A549 treated with AZD9567 at 1 μM for 4 hours (cell line): ENCODE measurements around the gene OR2A14. TPM values are rescaled to one million over a fixed set of nuclear protein-coding genes. Genes with fewer than 3 reads are reported as not detected.

ENCODE experiments used
- total RNA-seq: library from RNA; stranded (reverse); fragments of 200-300 nt; extraction: Qiagen RNA extraction; gene quantifications from 5 replicates; pipeline ENCODE4 v1.2.3, GENCODE V29; 2022; ENCODE audit not compliant: insufficient read depth

The OR2A14 gene, protein sequence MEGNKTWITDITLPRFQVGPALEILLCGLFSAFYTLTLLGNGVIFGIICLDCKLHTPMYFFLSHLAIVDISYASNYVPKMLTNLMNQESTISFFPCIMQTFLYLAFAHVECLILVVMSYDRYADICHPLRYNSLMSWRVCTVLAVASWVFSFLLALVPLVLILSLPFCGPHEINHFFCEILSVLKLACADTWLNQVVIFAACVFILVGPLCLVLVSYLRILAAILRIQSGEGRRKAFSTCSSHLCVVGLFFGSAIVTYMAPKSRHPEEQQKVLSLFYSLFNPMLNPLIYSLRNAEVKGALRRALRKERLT
- not detected in 5 replicates for total RNA-seq

DNA sequence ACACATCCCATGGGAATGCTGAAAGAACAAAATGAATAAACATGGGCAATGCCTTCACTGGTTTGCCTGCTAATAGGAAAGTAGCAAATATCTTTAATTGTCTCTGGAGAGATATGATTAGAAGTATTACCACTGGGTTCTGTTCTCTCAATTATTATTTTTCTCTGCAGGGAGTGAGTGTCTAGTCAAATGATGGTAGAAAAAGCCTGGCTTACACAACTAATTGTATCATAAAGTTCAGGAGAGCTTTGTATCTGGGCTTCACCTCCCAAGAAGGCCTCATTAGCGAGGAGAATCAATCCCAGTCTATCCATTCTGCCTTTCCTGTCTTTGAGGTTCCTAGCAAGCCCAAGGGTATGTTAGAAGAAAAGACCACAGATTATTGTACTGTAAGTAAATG is at the start of gene OR2A14:
TSS of gene OR2A14 (plus strand) at position 301 of the 400 bp plus-strand sequence. CDS start 5,937 bp downstream, outside the sequence.

DNA sequence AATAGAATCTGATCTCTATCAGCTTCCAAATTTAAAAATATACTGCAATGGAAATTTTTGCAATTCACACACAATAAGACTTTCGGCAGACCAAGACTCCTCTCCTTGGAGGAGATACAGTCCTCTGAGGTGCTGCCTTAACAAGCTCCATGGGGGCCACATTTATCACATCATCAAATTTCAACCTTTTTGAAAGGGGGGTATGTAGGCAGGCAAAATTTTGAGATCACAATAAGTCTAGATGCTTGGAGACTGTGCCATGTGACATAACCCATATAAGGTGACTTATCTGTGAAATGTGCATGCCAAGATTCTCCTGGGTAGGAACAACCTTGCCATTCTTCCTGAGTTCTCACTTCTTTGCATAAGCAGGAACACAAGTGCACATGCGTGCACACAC is 37.0 kb upstream of the OR2A14 start, which contains the start of gene OR2A12:
TSS of gene OR2A12 (plus strand) at position 301 of the 400 bp plus-strand sequence. CDS start 8,830 bp downstream, outside the sequence.

DNA sequence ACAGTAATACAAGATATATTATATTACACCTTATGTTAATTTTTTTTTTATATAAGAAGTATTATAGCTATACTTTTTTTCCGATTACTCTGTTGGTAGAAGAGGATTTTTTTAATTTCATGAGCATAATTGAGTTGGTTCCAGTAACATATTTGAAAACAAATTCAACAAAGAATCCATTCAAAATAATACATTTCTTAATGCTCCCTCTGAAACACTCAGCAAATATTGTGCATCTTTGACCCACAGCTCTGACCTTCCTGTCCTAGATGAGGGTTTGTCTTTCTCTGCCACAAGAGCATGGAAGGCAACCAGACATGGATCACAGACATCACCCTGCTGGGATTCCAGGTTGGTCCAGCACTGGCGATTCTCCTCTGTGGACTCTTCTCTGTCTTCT is 13.7 kb upstream of the OR2A14 start, which contains the start of gene OR2A2:
TSS of gene OR2A2 (plus strand) at position 301 of the 400 bp plus-strand sequence. CDS start at position 301, 0 bp downstream.

Other genes starting within 250 kb of the OR2A14 start
- gene TCAF1, start 221.0 kb upstream of the OR2A14 start, total RNA-seq: 16.8 to 24.3 TPM (median 21.4 TPM) in 5 replicates
- gene OR2F2, start 187.9 kb upstream of the OR2A14 start, total RNA-seq: not detected in 5 replicates
- gene OR2F1, start 168.3 kb upstream of the OR2A14 start, total RNA-seq: not detected in 5 replicates
- not detected in 5 replicates for gene OR6B1, start 122.9 kb upstream of the OR2A14 start, total RNA-seq
- gene OR2A5, start 74.2 kb upstream of the OR2A14 start, total RNA-seq: not detected in 5 replicates
- gene OR2A25, start 53.4 kb upstream of the OR2A14 start, total RNA-seq: not detected in 5 replicates
- gene OR2A12, start 36.9 kb upstream of the OR2A14 start, total RNA-seq: not detected in 5 replicates
- not detected in 5 replicates for gene OR2A2, start 13.6 kb upstream of the OR2A14 start, total RNA-seq
- 0.02 to 0.03 TPM in 2 of 5 replicates, not detected in the others for gene CTAGE4, start 60.3 kb downstream of the OR2A14 start, total RNA-seq
- 0.27 to 0.53 TPM (median 0.39 TPM) in 4 of 5 replicates, not detected in the other for gene ARHGEF35, start 72.7 kb downstream of the OR2A14 start, total RNA-seq
- gene OR2A42, start 116.4 kb downstream of the OR2A14 start, total RNA-seq: not detected in 5 replicates
- not detected in 5 replicates for gene OR2A7, start 141.6 kb downstream of the OR2A14 start, total RNA-seq
- 0.02 TPM in 1 of 5 replicates, not detected in the others for gene CTAGE8, start 146.1 kb downstream of the OR2A14 start, total RNA-seq
- not detected in 5 replicates for gene OR2A1, start 189.2 kb downstream of the OR2A14 start, total RNA-seq
- 2.1 to 3.5 TPM (median 2.2 TPM) in 5 replicates for gene ARHGEF5, start 232.2 kb downstream of the OR2A14 start, total RNA-seq